NCI-H1417 treated with DMSO at 0.1 percent for 48 hours (cell line): ENCODE results near the gene GPR22.

Experiments used
- DNase-seq: peaks from one replicate; lab custom pipeline; 2025; lab: John Stamatoyannopoulos, UW

Gene GPR22

DNA sequence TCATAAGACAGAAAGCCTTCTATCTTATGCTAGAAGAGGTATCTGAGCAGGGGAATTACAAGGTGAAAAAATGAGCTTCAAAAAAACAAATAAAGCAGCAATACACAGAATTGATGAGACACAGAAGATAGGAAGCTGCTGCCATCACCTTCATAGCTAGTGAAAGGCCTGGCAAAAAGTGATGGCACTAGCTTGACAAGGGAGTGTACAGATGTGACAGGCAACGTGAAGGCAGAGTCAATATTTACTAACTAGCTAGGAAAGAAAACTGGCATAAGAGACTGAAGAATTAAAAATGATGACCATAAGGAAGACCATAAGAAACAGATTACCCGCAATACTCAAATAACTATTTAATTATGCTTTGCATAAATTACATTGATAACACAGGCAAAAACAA is 9.4 kb downstream of the GPR22 start:
- DNase-seq: no peak

DNA sequence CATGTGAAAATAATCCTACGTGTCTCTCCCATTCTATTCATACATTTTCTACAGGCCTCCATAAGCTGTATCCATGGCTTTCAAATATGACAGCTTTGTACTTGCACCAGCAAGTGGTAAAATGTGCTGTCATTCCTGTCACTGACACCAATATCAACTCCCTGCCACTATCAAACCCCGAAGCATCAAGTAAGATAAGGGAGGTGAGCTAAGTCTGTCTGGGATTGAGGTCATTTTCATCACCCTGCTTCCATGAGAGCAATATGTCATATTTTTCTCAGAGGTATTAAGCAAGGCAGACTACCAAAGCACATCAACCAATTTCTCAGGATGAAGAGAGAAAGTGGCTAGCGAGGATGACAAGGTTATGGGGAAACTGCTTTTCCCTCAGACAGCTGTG is 11.1 kb downstream of the GPR22 start:
- no peak for DNase-seq

DNA sequence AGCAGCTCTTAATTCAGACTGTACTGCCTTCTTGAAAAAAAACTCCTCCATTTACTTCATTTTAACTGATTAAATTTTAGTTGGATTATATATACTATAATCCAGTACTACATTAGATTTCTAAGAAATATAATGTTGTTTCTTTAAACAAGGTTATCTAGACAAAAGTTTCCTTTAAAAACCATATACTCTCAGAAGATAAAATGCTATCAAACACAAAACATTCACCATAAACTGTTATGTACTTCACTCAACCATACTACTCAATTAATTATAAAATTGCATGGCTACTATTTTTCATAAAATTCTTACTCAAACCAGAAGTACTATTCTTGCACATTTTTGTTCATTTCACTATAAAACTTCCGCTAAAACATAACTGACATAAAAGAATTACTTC is 12.7 kb downstream of the GPR22 start:
- DNase-seq: no peak

DNA sequence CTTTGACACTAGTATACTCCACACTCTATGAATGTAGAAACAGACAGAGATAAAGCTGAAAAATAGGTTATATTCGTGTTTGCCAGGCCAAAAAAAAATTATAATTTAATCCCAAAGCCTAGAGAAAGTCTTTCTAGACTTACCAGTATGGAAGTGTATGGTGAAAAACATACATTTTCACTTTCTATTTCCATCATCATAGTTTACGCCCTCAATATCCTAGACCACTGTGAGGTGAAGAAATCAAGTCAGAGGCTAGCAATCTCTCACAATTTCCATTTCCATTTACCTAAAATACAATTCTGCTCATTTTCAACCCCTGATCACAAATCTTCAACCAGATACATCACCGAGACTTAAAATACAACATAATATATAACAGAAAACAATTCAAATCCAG is 16.2 kb downstream of the GPR22 start:
- no peak for DNase-seq

DNA sequence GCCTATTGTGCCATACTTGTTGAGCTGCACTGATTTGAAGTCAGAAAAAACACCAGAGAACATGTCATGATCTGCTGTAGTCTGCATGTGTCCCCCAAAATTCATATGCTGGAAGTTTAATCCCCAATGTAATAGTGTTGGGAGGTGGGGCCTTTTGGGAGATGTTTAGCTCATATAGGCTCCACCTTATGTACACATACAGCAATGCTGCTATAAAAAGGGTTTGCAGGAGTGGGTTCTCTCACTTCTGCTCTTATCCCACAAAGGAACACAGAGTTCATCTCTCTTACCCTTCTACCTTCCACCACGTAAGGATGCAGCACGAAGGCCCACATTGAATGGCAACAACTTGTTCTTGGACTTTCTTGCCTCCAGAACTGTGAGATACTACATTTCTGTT is 23.0 kb downstream of the GPR22 start:
- no peak for DNase-seq

DNA sequence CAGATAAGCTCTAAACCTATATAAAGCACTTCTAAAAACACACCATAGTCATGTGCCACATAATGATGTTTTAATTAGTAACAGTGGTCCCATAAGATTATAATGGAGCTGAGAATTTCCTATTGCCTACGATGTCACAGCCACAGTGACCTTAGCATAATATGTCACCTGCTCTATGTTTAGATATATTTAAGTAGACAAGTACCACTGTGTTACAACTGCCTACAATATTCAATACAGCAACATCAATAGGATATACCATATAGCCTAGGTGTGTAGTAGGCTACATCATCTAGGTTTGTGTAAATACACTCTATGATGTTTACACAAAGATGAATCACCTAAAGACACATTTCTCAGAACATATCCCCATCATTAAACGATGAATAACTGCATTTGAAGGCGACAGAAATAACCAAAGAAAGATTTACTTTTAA is 24.5 kb downstream of the GPR22 start:
- no peak for DNase-seq

DNA sequence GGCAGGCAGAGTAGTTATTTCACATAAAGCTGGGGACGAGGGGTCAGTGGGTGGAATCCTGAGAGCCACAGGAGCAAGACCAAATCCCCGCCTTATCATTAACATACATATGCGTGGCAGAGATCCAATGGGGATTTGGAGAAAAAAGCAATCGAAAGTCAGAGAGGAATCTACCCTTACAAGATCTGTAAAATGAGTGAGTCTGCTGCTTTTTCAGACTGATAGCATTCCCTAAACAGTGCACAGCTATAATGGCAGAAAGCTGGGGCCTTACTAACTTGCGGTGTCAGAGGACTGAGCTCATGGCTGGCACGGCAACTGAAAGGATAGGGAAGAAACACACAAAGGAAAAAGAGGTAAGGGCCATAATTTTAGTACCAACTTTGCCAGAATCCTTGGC is 25.0 kb downstream of the GPR22 start:
- no peak for DNase-seq

DNA sequence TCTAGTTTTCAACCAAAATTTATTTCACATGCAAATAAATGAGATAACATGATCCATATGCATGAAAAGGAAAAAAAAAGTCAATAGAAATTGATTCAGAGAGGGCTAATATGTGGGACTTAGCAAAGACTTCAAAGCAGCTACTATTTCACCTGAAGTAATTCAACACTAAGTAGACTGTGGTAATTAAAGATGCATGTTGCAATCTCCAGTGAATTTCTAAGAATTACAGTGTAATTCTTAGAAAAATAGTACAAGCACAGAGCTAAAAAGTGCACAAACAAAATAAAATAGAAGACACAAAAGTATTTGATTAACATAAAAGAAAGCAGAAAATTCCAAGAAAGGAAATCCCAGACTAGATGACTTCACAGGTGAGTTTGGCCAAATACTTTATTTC is 25.7 kb downstream of the GPR22 start:
- no peak for DNase-seq

DNA sequence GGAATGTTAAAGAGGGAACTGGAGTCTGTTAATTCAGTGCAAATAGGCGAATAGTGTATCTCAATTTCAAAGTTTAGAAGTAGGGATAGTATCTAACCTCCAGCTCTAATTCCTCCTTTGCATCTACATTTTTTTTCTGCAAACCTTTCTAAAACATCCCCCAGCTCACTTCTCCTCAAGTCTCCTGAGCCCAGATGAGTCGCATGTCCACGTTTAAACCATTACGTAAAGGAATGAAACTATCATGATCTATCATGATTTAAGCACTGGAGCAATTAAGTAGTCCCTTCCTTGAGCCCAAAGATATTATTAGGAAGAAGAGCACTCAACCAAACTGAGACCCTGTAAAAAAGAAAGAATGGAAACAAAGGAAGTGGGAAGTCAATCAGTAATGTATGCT is 29.9 kb downstream of the GPR22 start:
- no peak for DNase-seq

DNA sequence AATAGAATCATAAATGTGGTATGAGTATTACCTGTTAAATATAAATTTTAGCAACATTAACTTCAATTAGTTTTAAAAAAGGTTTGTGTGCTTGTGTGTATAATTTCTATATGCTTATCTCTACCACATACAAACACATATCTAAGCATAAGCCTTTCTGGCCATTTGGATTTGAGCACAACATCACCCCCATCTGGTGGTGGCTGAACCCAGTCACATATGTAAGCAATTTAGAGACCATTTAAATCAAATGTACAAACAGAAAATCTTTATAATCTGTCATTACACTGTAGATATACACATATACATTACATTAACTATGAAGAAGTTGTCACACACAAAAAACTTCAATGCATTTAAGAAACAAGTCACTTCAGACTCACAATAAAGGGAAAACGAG is 31.7 kb downstream of the GPR22 start:
- no peak for DNase-seq

DNA sequence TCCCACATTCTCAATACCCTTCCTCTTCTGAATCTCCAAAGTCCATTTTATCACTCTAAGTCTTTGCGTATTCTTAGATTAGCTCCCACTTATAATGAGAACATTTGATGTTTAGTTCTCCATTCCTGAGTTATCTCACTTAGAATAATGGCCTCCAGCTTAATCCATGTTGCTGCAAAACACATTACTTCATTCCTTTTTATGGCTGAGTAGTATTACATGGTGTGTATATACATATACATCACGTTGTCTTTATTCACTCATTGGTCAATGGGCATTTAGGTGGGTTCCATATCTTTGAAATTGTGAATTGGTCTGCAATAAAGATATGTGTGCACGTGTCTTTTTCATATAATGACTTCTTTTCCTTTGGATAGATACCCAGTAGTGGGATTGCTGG is 32.3 kb downstream of the GPR22 start:
- no peak for DNase-seq

DNA sequence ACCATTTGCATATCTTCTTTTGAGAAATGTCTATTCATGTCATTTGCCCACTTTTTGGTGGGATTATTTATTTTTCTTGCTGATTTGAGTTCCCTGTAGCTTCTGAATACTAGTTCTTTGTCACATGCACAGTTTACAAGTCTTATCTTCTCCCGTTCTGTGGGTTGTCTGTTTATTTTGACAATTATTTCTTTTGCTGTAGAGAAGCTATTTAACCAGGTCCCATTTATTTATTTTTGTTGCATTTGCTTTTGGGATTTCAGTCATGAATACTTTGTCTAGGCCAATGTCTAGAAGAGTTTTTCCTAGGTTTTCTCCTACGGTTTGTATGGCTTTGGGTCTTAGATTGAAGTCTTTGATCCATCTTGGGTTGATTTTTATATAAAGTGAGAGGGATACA is 32.9 kb downstream of the GPR22 start:
- no peak for DNase-seq

DNA sequence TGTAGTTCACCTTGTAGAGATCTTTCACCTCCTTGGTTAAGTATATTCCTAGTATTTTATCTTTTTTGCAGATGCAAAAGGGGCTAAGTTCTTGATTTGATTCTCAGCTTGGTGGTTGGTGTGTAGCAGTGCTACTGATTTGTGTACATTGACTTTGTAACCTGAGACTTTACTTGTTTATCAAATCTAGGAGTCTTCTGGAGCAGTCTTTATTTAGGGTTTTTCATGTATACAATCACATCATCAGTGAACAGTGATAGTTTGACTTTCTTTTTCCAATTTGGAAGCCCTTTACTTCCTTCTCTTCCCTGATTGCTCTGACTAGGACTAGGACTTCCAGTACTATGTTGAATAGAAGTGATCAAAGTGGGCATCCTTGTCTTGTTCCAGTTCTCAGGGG is 33.8 kb downstream of the GPR22 start:
- no peak for DNase-seq

DNA sequence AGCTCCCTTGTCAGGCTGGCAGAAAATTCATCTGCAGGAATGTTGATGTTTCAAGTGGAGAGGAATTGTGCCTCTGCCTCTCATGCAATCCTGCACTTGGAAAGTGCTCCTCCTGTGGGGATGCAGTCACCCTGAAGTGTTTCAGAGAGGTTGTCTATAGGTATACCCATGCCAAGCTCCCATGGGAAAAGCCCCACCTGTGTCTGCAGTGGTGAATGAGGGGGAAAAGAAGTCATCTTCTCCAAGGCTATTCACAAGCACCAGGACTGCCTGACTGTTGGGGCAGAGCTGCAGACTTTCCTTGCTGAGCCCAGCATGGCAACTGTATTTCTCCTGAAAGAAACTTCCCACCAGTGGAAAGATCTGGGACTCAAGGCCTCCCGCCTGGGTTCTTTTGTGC is 35.5 kb downstream of the GPR22 start:
- DNase-seq: no peak

DNA sequence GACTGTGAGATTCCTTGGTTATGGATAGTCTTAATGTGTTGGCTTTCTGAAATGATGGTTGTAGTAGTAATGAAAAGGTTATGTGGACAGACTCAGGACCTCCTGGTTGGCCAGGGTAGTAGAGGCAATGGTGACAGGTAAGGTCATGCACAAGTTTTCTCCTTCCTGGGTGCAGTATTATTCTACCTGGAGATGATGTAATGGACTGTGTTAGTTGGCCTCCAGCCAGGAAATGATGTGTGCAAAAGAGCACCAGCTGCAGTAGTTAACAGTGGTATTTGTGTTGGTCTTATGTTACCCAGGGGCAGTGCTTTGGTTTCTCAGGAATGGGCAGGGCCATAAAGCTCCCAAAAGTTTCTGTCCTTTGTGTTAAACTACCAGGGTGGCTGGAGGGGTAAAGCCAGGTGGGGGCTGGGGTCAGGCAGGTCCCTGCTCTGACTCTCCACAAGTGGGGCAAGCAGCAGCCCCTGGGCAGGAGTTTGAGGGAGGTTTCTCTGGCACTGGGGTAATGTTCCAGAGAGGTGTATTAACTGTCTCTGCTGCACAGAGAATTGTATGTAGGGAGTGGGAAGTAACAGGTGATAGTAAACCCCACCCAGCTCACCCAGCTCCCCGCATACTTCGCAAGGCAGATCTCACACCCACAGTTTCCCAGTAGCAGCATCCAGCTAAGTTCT is 36.3 kb downstream of the GPR22 start:
- peak; percentile 48 for DNase-seq

DNA sequence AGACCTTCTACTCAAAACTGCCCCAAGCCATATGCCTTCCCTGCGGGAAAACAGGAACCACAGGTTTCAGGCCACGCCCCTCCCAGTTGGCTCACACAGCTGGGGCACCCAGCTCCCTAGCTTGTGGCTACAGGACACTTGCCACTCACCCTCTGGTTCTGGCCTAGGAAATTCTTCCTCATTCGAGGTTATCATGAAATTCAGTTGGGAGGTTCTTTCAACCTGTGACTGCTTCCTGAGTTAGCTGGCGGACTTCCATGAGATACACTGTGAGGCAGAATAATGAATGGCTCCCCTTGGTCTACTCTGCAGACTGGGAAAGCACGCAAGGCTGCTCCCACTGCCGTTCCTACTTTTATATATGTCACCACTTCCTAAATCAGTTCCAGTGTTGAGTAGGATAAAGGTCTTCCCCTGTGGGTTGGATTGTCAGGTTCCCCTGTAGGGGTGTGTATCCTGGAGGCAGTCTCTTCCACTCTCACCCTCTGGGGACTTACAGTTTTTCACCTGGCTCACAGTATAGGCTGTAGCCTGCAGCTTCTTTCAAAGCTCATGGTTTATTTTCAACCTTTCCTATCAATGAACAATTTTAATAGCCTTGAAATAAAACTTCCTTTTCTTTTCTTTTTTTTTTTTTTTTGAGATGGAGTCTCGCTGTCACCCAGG is 37.0 kb downstream of the GPR22 start:
- DNase-seq: no peak
